ENCODE data around the gene PRADC1.
A peak's percentile ranks its signal among the peaks of the same experiment; 100 is the strongest.

Gene PRADC1

GRCh38 chr2:73233932-73234832, 1.1 kb upstream of the PRADC1 start, which contains the start of gene CCT7:
Gene CCT7, plus strand, starts transcription at chr2:73234308. Its CDS starts 71 bp downstream, at chr2:73234379.
- peak; percentile 91 to 92 for DNase-seq

DNA sequence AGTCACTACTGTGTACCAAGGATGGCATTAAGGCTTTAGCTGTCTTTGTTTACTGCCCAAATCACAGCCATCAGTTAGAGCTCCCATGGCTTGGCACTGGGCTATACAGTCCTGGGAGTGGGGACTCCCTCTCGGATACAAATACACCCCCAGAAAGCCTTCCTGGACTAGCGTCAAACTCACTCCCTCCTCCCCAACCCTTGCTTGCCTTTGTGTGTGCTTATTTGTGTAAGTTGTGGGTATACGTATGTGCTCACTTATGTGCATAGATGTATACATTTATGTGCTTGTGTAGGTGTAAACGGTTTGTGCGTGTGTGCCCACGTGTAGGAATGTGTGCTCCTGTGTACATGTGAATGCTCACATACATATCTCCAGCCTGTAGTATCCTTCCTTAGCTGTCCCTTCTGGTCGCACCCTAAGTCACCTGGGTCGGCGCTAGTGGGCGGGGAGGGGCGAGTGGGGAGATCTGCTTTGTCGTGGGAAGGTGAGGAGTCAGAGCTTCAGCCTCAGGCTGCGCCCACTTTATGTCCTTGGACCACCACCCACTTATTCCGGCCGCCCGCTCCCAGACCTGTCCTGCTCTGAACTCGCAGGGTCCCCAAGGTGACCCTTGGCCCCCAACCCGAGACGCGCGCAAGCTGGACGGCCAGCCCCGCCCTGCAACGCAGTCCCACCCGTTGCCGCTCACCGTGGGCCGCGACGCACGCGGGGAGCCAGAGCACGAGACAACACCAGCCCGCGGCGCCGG, 461 bp downstream of the PRADC1 start:
- DNase-seq, result peak in 1 of 2 donors; percentile 27

- no peak for DNase-seq
Observed at GRCh38 chr2:73228631-73229030, 4.4 kb downstream of the PRADC1 start.

DNA sequence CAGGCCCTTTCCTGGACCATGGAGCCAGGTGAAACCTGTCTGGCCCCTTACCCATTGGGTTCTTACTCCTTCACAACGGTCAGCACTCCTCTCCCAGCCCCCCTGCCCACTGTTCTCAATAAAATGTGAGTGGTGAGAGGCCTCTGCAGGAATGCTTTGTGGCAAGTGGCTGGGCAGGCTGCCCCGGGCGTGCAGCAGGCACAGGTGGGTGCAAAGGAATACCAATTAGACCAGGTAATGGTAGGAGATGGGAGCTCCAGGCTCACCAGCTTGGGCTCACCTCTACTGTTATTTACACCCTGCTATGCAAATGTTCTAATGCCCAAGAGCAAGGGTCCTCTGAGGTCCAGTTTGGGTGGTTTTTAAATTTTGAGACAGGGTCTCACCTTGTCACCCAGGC, 6.0 kb downstream of the PRADC1 start:
- DNase-seq, result no peak

GRCh38 chr2:73225513-73226360, 7.3 kb downstream of the PRADC1 start:
- no peak for DNase-seq

- no peak for DNase-seq
Observed at GRCh38 chr2:73223821-73224220, 9.2 kb downstream of the PRADC1 start.

DNA sequence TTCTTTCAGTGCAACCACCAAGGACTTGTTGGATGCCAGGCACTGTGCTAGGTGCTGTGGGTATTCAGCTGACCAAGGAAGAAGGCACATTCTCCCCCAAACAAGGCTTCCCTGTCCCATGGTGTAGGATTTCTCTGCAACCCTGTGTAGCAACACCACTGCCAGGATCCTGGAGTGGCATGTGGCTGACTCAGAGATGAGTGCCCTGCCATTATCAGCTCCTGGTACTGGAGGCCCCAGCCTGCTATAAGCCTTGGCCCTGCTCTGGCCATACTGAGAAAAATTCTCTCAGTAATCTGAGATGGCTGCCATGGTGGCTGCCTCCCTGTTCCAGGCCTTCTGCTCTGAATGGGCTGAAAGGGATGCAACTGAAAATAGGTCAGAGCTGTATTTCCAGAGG, 14.7 kb downstream of the PRADC1 start:
- DNase-seq, result no peak

DNA sequence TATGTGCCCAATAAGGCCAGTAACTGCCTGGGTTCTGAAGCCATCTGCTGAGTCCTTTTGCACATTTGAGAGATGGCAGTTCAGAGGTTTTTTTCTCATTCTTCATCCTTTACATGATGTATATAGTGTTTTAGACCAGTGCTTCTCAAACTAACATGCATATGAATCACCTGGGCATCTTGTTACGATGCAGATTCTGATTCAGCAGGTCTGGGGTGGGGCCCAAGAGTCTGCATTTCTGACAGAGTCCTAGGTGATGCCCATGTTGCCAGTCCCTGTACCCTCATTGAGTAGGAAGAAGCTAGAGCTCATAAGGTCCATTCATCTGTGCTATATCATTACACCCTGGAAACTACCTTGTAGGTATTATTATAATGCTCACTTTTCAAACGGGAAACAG, 15.2 kb downstream of the PRADC1 start:
- no peak for DNase-seq

- no peak for DNase-seq
Observed at GRCh38 chr2:73217160-73217559, 15.9 kb downstream of the PRADC1 start.

- no peak for DNase-seq
Observed at GRCh38 chr2:73215254-73215653, 17.8 kb downstream of the PRADC1 start.

DNA sequence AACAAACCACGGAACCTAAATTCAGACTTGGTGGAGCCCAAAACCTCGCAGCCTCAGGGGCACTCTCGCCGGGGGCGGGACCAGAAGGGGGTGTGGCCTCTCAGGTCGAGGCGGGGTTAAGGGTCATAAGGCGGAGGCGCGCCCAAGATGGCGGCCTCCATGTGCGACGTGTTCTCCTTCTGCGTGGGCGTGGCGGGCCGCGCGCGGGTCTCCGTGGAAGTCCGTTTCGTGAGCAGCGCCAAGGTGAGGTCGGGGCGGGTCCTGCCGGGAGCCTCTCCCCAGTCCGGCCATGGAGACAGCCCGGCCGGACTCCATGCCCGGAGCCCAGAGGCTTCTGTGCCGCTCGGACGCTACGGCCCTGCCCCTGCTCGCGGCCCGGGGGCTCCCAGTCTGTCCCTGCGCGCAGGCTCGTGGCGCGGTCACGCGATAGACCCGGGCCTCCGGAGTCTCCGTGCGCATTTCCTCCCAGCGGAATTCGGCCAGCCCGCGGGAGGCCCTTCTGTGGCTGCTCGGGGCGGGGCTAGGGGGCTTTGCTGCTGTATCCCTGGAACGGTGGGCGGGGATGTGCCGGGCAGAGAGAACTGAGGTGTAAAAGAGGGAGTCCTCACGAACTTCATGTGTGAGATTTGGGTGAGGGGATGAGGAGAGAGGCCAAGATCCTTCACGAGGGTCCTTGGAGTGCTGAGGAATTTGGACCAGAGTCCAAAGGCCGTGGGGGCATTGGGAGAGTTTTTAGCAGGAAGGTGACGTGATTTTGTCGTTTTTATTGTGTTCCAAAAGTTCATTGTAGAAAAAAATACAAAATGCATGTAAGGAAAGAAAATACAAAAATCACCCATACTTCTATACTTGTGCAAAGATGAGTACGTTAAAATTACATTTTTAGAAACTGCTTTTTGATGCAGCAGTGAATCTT, 18.7 kb downstream of the PRADC1 start, which contains the start of gene SMYD5:
Gene SMYD5, plus strand, starts transcription at position 126 of the 916 bp plus-strand sequence. Its CDS starts 22 bp downstream, at position 148.
- peak; percentile 88 to 91 for DNase-seq

- peak; percentile 68 to 73 for DNase-seq
Observed at GRCh38 chr2:73212448-73213176, 20.4 kb downstream of the PRADC1 start.

- no peak for DNase-seq
Observed at GRCh38 chr2:73212098-73212447, 21.0 kb downstream of the PRADC1 start.

DNA sequence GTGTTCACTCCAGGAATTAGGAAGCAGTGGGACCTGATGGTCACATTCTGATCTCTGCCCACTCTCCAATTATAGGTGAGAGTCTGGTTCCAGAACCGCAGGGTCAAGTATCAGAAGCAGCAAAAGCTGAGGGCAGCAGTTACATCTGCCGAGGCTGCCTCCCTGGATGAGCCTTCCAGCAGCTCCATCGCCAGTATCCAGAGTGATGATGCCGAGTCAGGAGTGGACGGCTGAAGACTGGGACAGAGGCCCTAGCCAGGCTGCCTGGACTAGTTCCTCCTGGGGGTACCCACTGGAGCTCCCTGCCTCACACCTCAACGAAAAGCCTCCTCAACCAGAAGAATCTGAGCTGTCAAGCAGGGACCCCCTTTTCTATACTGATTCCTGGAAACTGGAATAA, 22.3 kb downstream of the PRADC1 start:
- DNase-seq, result no peak

GRCh38 chr2:73210019-73210418, 23.0 kb downstream of the PRADC1 start:
- no peak for DNase-seq

GRCh38 chr2:73208258-73208657, 24.8 kb downstream of the PRADC1 start:
- no peak for DNase-seq

DNA sequence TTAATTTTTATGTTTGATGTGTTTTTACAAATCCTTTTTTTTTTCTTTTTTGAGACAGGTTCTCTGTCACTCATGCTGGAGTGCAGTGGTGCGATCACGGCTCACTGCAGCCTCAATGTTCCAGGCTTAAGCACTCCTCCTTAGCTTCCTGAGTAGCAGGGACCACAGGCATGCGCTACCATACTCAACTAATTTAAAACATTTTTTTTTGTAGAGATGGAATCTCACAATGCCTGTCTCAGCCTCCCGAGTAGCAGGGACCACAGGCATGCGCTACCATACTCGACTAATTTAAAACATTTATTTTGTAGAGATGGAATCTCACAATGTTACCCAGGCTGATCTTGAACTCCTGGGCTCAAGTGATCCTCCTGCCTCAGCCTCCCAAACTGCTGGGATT, 27.4 kb downstream of the PRADC1 start:
- no peak for DNase-seq

GRCh38 chr2:73203055-73203681, 29.9 kb downstream of the PRADC1 start:
- DNase-seq, result no peak

DNA sequence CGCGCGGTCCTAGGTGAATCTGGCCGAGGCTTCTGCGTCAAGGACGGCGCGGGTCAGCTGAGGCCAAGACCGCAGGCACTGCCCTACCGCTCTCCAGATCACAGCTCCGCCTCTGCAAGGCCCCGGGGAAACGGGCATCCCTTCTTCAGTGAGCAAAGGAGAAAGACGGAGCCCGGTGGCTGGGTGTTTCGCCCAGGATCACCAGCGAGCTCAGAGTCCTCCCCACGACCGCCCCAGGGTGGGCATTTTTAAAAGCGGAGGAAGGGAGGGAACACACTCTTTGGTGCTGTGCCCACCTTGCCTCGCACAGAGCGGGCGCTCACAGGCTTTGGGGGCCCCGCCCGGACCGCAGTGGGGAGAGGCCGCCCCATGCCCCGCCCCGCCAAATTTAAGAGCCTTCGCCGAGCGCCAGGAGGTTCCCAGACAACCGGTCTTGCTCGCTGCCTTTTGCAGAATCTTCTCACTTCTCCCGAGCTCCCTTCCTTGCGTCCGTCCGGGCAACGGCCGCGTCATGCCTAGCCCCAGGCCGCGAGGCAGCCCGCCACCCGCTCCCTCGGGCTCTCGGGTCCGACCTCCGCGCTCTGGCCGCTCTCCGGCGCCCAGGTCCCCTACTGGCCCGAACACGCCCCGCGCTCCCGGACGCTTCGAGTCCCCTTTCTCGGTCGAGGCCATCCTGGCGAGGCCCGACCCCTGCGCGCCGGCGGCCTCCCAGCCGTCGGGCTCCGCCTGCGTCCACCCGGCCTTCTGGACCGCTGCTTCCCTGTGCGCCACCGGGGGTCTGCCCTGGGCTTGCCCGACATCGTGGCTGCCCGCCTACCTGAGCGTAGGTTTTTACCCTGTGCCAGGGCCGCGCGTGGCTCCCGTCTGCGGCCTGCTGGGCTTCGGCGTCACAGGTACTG, 30.6 kb downstream of the PRADC1 start, which contains the start of gene NOTO:
Gene NOTO, plus strand, starts transcription at position 419 of the 899 bp plus-strand sequence. Its CDS starts 93 bp downstream, at position 512.
- no peak for DNase-seq
